GM23338 (cell line): Measurements from ENCODE around the gene DAPK3. TPM values are rescaled to one million over a fixed set of nuclear protein-coding genes. Genes with fewer than 3 reads are reported as not detected.

Experiments
- ATAC-seq: fragments of 200-7000 bp; cut with Tn5 transposase; 3 replicates; pipeline ENCODE4 v1.9.1; 2020
- DNase-seq: peaks from one replicate; pipeline ENCODE4 v3.0.0-alpha.2; 2015; ENCODE audit warnings: low spot score
- H2AFZ ChIP-seq: fragments of 200-600 bp; sonication (generic); 2 replicates; pipeline ENCODE4 v1.8.0; 2016; ENCODE audit warnings: antibody characterized with exemption, mild to moderate bottlenecking, moderate library complexity
- H3F3A ChIP-seq: fragments of 200-600 bp; sonication (generic); replicated peaks from 2 replicates; pipeline ENCODE4 v1.8.0; 2017; ENCODE audit warnings: antibody characterized with exemption, mixed run types, low read depth
- H3K27ac ChIP-seq: fragments of 200-600 bp; sonication (generic); 2 replicates; pipeline ENCODE4 v1.6.1; 2016; ENCODE audit warnings: low read depth
- H3K27me3 ChIP-seq: fragments of 200-600 bp; sonication (generic); 2 replicates; pipeline ENCODE4 v1.8.0; 2016; ENCODE audit warnings: mild to moderate bottlenecking, mixed run types, moderate library complexity; ENCODE audit not compliant: insufficient read depth
- H3K36me3 ChIP-seq: fragments of 200-600 bp; sonication (generic); 2 replicates; pipeline ENCODE4 v1.8.0; 2016; ENCODE audit warnings: mild to moderate bottlenecking; ENCODE audit not compliant: insufficient read depth
- H3K4me1 ChIP-seq: fragments of 200-600 bp; sonication (generic); 2 replicates; pipeline ENCODE4 v1.8.0; 2016; ENCODE audit warnings: mild to moderate bottlenecking, moderate library complexity; ENCODE audit not compliant: insufficient read depth
- H3K4me2 ChIP-seq: fragments of 200-600 bp; sonication (generic); 2 replicates; pipeline ENCODE4 v1.7.1; 2017; ENCODE audit warnings: mixed run types
- H3K4me3 ChIP-seq: fragments of 200-600 bp; sonication (generic); 2 replicates; pipeline ENCODE4 v1.6.1; 2016; ENCODE audit warnings: mixed run types
- H3K79me2 ChIP-seq: fragments of 200-600 bp; sonication (generic); replicated peaks from 2 replicates; pipeline ENCODE4 v1.8.0; 2017; ENCODE audit warnings: mild to moderate bottlenecking; ENCODE audit not compliant: insufficient read depth
- H3K9me2 ChIP-seq: fragments of 200-600 bp; sonication (generic); 2 replicates; pipeline ENCODE4 v1.8.0; 2017; ENCODE audit not compliant: insufficient read depth
- H4K20me1 ChIP-seq: fragments of 200-600 bp; sonication (generic); replicated peaks from 2 replicates; pipeline ENCODE4 v1.8.0; 2017; ENCODE audit warnings: mild to moderate bottlenecking; ENCODE audit not compliant: insufficient read depth
- H3K27ac Mint-ChIP-seq: 2 replicates; pipeline ENCODE4 v1.8.0; 2020; ENCODE audit warnings: inconsistent platforms, mild to moderate bottlenecking, moderate library complexity, mixed read lengths
- H3K27me3 Mint-ChIP-seq: 3 replicates; pipeline ENCODE4 v1.8.0; 2022; ENCODE audit warnings: low read depth, mild to moderate bottlenecking, moderate library complexity, mixed read lengths, inconsistent platforms; ENCODE audit not compliant: insufficient read depth, poor library complexity
- H3K36me3 Mint-ChIP-seq: 3 replicates; pipeline ENCODE4 v1.8.0; 2021; ENCODE audit warnings: low read depth, mild to moderate bottlenecking, inconsistent platforms, moderate library complexity, mixed read lengths
- H3K4me1 Mint-ChIP-seq: 3 replicates; pipeline ENCODE4 v1.8.0; 2020; ENCODE audit warnings: mild to moderate bottlenecking, inconsistent platforms, mixed read lengths
- H3K4me3 Mint-ChIP-seq: 3 replicates; pipeline ENCODE4 v1.8.0; 2021; ENCODE audit warnings: moderate library complexity, mild to moderate bottlenecking, inconsistent platforms, mixed read lengths
- H3K9me3 Mint-ChIP-seq: 3 replicates; pipeline ENCODE4 v1.8.0; 2020; ENCODE audit warnings: moderate library complexity, mild to moderate bottlenecking, inconsistent platforms, mixed read lengths
- POLR2AphosphoS5 ChIP-seq: IDR thresholded peaks from 2 replicates; pipeline ENCODE4 v1.6.1; 2016; ENCODE audit warnings: antibody characterized with exemption, low read depth
- STAT1 ChIP-seq: IDR thresholded peaks from one replicate; pipeline ENCODE4 v1.6.1; 2016; ENCODE audit warnings: antibody characterized with exemption; ENCODE audit not compliant: unreplicated experiment
- ZNF114 ChIP-seq: fragments of 250-450 bp; sonication (Bioruptor Pico); IDR thresholded peaks from 2 replicates; pipeline ENCODE4 v1.5.0; 2020; ENCODE audit warnings: mild to moderate bottlenecking, moderate library complexity
- polyA plus RNA-seq: library from polyadenylated mRNA; unstranded; fragments of >200 nt; fragmentation: Nextera tagmentation; extraction: Ambion mirVana; gene quantifications from 2 replicates; pipeline ENCODE4 v1.2.1, GENCODE V29; 2016
- total RNA-seq: library from RNA; depleted of rRNA; stranded (reverse); fragments of >200 nt; shearing (Covaris generic); gene quantifications from 2 replicates; pipeline ENCODE4 v1.2.3, GENCODE V29; 2014
- TF ChIP-seq, protein P1 (sequence below): fragments of 250-450 bp; sonication (Bioruptor Pico); IDR thresholded peaks from 2 replicates; pipeline ENCODE4 v1.5.0; 2020; ENCODE audit warnings: mild to moderate bottlenecking, moderate library complexity

The DAPK3 gene
- total and polyA plus RNA-seq, 2 experiments from 2014 or later, result 32.1 to 95.6 TPM

DNA sequence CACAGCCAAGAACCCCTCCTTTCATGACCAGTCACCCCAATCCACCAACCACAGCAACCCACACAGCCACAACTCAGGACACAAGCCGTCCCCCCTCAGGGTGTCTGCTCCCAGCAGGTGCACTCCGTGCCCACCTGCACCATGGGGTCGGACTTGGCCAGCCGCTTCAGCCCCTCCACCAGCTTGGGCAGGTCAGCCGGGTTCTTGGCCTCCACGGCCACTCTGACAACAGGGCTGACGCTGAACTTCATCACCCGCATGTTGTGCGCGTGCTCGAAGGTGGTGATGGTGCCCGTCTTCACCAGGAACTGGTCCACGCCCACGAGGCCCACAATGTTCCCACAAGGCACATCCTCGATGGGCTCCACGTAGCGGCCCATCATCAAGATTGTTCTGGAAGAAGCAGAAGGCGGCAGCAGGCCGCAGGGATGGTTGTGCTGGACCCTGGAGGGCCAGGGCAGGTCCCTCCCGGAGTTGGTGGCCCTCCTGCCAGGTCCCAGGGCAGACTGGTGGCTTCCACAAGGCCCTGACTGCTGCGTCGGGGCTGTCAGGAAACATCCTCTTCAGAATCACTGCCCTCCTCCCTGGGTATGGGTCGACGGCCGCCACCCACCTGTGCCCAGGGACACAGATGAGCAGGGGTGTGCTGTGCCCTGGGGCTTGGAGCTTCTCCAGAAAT, 8.9 kb upstream of the DAPK3 start:
- Mint-ChIP-seq H3K4me3 (no peak overlapping the region), H3K27ac (no peak overlapping the region), H3K36me3 (peaks cover 98% of the 10 kb centered on the region), H3K9me3 (peaks cover 15% of the 10 kb centered on the region; the same call in 2 of the 3 replicates), H3K4me1 (peaks cover 26% of the 10 kb centered on the region), H3K27me3 (peaks cover 45% of the 10 kb centered on the region)
- Histone ChIP-seq H3F3A (peaks cover 95% of the 10 kb centered on the region), H3K79me2 (peaks cover 71% of the 10 kb centered on the region), H3K27me3 (no peaks in the 10 kb centered on the region), H3K27ac (no peak overlapping the region; the same call in 1 of the 2 replicates), H3K4me2 (no peak overlapping the region), H3K36me3 (peaks cover 83% of the 10 kb centered on the region), H4K20me1 (peaks cover 72% of the 10 kb centered on the region), H2AFZ (no peak overlapping the region), H3K4me3 (no peak overlapping the region), H3K4me1 (peaks cover 9% of the 10 kb centered on the region; the same call in 1 of the 2 replicates), H3K9me2 (no peaks in the 10 kb centered on the region)
- DNase-seq (no peak), ATAC-seq (no peak)
- TF ChIP-seq STAT1 (no peak), POLR2AphosphoS5 (peak; percentile 58)

DNA sequence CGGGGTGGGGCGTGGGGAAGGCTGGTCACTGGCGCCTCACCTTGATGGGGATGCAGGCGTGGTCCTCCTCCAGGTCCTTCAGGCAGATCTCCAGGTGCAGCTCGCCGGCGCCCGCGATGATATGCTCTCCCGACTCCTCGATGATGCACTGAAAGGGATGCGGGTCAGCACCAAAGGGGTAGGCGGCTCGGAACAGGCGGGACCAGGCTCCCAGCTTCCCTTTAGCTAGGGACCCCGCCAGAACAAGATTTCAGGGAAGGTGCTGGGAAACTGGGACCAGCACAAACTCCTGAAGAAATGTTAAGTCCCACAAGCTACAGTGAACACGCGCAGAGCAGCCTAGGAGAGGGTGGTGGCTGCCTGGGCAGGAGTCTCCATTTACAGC, 8.4 kb upstream of the DAPK3 start:
- Histone ChIP-seq H2AFZ (no peak overlapping the region), H3F3A (peaks cover 90% of the 10 kb centered on the region), H3K4me3 (no peak overlapping the region), H3K9me2 (no peaks in the 10 kb centered on the region), H3K36me3 (peaks cover 78% of the 10 kb centered on the region), H4K20me1 (peaks cover 66% of the 10 kb centered on the region), H3K4me2 (no peak overlapping the region), H3K27me3 (no peaks in the 10 kb centered on the region), H3K79me2 (peaks cover 66% of the 10 kb centered on the region), H3K4me1 (peaks cover 9% of the 10 kb centered on the region; the same call in 1 of the 2 replicates), H3K27ac (peak overlapping the region; percentile 78)
- Mint-ChIP-seq H3K36me3 (peaks cover 93% of the 10 kb centered on the region), H3K27me3 (peaks cover 39% of the 10 kb centered on the region), H3K4me1 (peaks cover 26% of the 10 kb centered on the region), H3K27ac (peak overlapping the region; percentile 65; the same call in 1 of the 2 replicates), H3K9me3 (peaks cover 9% of the 10 kb centered on the region; the same call in 2 of the 3 replicates), H3K4me3 (no peak overlapping the region)
- ATAC-seq (no peak), DNase-seq (no peak)
- TF ChIP-seq ZNF114 (CRISPR knock-in tag), result no peak
- TF ChIP-seq, protein P1, sequence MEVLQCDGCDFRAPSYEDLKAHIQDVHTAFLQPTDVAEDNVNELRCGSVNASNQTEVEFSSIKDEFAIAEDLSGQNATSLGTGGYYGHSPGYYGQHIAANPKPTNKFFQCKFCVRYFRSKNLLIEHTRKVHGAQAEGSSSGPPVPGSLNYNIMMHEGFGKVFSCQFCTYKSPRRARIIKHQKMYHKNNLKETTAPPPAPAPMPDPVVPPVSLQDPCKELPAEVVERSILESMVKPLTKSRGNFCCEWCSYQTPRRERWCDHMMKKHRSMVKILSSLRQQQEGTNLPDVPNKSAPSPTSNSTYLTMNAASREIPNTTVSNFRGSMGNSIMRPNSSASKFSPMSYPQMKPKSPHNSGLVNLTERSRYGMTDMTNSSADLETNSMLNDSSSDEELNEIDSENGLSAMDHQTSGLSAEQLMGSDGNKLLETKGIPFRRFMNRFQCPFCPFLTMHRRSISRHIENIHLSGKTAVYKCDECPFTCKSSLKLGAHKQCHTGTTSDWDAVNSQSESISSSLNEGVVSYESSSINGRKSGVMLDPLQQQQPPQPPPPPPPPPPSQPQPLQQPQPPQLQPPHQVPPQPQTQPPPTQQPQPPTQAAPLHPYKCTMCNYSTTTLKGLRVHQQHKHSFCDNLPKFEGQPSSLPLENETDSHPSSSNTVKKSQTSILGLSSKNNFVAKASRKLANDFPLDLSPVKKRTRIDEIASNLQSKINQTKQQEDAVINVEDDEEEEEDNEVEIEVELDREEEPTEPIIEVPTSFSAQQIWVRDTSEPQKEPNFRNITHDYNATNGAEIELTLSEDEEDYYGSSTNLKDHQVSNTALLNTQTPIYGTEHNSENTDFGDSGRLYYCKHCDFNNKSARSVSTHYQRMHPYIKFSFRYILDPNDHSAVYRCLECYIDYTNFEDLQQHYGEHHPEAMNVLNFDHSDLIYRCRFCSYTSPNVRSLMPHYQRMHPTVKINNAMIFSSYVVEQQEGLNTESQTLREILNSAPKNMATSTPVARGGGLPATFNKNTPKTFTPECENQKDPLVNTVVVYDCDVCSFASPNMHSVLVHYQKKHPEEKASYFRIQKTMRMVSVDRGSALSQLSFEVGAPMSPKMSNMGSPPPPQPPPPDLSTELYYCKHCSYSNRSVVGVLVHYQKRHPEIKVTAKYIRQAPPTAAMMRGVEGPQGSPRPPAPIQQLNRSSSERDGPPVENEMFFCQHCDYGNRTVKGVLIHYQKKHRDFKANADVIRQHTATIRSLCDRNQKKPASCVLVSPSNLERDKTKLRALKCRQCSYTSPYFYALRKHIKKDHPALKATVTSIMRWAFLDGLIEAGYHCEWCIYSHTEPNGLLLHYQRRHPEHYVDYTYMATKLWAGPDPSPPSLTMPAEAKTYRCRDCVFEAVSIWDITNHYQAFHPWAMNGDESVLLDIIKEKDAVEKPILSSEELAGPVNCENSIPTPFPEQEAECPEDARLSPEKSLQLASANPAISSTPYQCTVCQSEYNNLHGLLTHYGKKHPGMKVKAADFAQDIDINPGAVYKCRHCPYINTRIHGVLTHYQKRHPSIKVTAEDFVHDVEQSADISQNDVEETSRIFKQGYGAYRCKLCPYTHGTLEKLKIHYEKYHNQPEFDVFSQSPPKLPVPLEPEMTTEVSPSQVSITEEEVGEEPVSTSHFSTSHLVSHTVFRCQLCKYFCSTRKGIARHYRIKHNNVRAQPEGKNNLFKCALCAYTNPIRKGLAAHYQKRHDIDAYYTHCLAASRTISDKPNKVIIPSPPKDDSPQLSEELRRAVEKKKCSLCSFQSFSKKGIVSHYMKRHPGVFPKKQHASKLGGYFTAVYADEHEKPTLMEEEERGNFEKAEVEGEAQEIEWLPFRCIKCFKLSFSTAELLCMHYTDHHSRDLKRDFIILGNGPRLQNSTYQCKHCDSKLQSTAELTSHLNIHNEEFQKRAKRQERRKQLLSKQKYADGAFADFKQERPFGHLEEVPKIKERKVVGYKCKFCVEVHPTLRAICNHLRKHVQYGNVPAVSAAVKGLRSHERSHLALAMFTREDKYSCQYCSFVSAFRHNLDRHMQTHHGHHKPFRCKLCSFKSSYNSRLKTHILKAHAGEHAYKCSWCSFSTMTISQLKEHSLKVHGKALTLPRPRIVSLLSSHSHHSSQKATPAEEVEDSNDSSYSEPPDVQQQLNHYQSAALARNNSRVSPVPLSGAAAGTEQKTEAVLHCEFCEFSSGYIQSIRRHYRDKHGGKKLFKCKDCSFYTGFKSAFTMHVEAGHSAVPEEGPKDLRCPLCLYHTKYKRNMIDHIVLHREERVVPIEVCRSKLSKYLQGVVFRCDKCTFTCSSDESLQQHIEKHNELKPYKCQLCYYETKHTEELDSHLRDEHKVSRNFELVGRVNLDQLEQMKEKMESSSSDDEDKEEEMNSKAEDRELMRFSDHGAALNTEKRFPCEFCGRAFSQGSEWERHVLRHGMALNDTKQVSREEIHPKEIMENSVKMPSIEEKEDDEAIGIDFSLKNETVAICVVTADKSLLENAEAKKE (CRISPR knock-in tag), result no peak
